LNCAP (cell line): Measurements from ENCODE around the gene DPP8.

Source experiments
- CTCF ChIP-seq: fragments of 450-650 bp; IDR thresholded peaks from 2 replicates; pipeline ENCODE4 v1.5.1; 2017; ENCODE audit warnings: mild to moderate bottlenecking

The DPP8 gene

DNA sequence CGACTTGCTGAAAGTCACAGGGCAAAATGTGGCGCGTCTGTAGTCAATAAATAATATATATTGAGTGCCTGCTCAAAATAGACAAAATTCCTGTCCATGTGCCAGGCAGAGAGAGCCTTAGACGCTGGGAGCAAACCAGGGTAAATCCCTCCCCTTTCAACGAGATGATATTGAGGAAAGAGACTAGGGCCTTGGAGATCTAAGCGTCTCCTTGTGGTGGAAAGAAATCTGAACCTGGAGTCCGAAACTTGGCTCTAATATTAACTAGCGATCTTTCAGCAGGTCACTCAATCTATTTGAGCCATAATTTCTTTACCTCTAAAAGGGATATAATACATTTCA, 348 bp upstream of the DPP8 start:
- TF ChIP-seq CTCF, result 0 out of 2 replicates have a peak, but pooled peaks have one; percentile 9

- no peak for TF ChIP-seq CTCF
These were observed 4.6 kb downstream of the DPP8 start for GRCh38 chr15:65512807-65513416.

DNA sequence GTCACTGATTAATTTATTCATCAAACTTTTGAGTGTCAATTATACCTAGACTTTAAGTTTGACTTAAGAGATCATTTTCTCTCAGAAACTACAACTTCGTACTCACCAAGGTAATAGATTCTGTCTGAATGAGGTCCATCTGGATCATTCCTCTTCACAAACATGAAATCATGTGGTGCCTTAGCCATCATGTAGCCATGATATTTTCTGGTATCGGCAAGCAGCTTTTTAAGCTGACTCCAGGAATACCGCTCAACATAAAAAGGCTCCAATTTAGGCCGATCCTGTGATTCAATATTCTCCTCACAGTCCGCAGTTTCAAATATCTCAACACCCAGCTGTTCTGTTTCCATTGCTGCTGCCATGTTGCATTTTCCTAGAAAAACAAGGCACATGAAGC, 5.3 kb downstream of the DPP8 start:
- TF ChIP-seq CTCF, result no peak

DNA sequence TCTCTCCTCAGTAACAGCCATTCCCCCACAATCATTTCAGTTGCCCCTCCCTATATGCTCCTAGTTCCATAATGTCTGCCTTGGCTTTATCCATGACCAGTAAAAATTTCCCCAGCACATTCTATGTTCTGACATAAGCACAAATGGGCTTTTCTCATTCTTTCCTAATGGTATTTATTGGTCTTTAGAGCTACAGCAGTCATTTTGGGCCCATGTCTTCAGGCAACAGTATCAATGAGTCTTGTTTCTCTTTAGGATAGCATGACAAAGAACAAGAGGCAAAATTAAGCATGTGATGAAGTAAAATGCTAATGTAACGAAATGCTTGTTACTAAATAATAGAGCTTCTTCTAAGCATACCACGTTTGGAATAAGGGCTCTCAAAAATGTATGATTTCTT, 8.2 kb downstream of the DPP8 start:
- TF ChIP-seq CTCF, result no peak

- TF ChIP-seq CTCF, result no peak
These were observed 23.4 kb downstream of the DPP8 start for GRCh38 chr15:65494076-65494475.

- no peak for TF ChIP-seq CTCF
These were observed 32.6 kb downstream of the DPP8 start for GRCh38 chr15:65484876-65485275.

GRCh38 chr15:65476903-65477302, 40.6 kb downstream of the DPP8 start:
- TF ChIP-seq CTCF, result no peak

DNA sequence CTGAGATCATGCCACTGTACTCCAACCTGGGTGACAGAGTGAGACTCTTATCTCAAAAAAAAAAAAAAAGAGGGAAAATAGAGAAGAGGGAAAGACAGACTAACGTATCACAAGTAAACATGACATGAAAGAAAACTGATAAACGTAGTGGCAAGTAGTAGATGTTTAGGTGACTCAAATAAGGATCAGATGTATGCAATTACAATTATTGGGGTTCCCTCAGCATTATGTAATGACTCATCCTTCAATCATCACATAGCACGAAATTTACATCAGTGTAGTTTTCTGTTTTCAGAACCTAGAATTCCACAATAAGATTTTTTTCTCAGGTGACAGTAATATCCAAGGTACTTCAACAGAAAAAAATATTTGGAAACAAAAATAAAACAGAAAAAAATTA, 46.6 kb downstream of the DPP8 start:
- TF ChIP-seq CTCF, result no peak
